ENCODE measurements around the gene PIK3R6. TPM values are rescaled to one million over a fixed set of nuclear protein-coding genes. Genes with fewer than 3 reads are reported as not detected.

The PIK3R6 gene
- total RNA-seq, 6 experiments from 2014 or later: 0.18 to 0.62 (median 0.25) TPM; not detected in 1

DNA sequence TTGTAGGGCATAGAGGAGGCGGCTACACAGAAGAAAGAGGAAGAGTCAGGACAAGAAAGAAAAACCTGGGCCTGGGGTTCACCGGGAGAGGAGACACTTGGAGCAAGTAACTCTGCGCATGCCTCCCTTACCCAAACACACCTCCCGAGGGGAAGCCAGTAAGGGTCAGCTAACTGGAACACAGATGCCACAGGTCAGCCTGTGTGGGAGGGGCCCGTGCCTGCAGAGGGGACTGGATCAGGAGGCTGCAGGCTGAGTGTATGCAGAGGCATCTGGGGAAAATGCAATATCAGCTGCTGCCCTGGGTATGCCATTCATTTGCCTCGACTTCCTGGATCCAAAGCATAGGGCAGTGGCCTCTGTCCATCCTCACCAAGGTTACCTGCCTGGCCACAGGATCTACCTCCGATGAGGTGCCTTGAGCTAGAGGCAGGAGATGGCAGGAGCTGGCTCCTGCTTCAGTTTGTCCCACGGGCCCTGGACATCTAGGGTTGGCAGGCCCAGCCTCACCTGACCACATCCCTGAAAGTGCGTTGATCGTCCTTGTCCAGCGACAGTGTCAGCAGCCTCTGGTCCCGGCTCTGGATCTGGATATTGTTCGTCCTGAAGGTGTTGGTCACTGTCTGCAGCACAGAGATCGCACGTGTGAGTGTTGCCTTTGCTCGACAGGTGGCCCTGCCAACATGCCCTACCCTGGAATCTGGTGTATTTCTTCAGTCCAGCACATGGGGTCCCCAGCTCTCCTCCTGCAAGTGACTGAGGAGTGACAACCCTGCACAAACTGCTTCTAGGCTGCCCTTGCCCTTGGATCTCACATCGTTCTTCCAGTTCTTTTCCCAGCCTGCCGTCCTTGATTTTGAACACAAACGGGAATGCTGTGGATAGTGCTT, 63.7 kb downstream of the PIK3R6 start:
- WGBS (ENCODE audit: insufficient coverage, low coverage, low lambda C conversion rate, missing lambda C conversion rate): 55% methylated on average over 8 of the region's 19 CpGs
- Histone ChIP-seq H3K4me1 (peaks cover 0 to 6% (median 0%) of the 10 kb centered on the region in 4 donors), H3K9me3 (no peaks in the 10 kb centered on the region), H3K4me3 (no peak overlapping the region), H3K27ac (no peak overlapping the region), H3K36me3 (no peaks in the 10 kb centered on the region), H3K27me3 (no peaks in the 10 kb centered on the region)
- ATAC-seq (no peak), DNase-seq (no peak)
- intact Hi-C loops (cut with DNase I): no loop called here
- TF ChIP-seq POLR2A (IDR thresholded peaks at IDR 0.05): no peak
- TF ChIP-seq CTCF (IDR thresholded peaks at IDR 0.05): no peak

DNA sequence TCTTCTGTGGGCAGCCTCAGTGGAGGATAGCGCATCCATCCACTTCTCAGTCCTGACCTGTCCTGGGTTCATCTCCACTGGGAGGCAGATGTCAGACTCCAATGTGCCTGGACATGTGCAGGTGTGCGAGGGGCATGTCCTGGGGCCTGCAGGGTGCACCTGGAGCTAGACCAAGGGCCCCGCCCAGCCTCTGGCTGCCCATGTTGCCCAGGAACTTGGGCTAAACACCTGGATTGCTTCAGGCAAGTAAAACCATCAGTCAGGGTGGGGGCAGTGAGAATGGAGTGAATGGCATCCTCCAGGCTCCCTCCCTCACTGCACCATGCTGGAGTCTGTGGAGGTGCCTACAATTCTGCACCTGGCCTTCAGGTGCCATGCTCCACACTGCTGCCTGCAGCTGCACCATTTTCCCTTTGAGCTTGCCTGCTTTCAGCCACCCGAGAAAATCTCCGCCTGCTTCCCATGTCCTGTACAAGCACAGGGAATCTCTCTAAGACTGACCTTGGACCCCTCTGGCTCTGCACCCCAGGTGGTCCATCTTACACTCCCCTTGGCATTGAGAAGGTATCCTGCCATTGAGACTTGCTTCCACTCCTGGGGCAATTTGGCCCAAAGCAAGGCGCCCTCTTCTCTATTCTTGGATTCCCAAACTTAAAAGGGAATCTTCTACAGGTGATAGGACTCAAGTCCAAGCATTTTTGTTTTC, 66.2 kb downstream of the PIK3R6 start:
- intact Hi-C loops (cut with DNase I): no loop called here

DNA sequence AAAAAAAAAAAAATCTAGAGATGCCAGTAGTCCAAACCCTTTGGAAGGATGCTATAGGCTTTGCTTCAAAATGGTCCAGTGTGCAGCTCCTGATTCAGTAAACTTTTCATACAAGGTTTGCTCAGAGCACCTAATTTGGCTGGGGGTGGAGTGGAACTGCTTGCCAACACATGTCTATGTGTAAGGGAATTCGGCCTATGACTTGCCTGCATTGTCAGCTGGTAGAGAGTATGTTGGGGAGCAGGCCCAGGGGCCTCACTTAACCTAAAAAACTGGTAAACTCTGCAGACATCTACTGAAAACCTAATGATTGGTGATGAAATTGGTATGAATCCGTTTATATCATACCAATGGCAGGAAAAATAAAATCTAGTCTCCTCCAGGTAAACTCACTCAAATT, 66.8 kb downstream of the PIK3R6 start:
- Histone ChIP-seq H3K27me3 (no peaks in the 10 kb centered on the region), H3K36me3 (no peaks in the 10 kb centered on the region), H3K4me1 (peaks cover 0 to 6% (median 0%) of the 10 kb centered on the region in 4 donors), H3K4me3 (no peak overlapping the region), H3K9me3 (no peaks in the 10 kb centered on the region), H3K27ac (no peak overlapping the region)
- DNase-seq (no peak), ATAC-seq (no peak)
- WGBS (ENCODE audit: insufficient coverage, low coverage, low lambda C conversion rate, missing lambda C conversion rate): 71% methylated on average over 1 of the region's 2 CpGs
- TF ChIP-seq POLR2A (IDR thresholded peaks at IDR 0.05) (no peak), CTCF (IDR thresholded peaks at IDR 0.05) (no peak)
- intact Hi-C loops (cut with DNase I): no loop called here

More for the DNA sequence above, 66.2 kb downstream of the PIK3R6 start:
- H3K27ac ChIP-seq: no peak overlapping the region
- H3K9me3 ChIP-seq: no peaks in the 10 kb centered on the region
- WGBS (ENCODE audit: insufficient coverage, low coverage, low lambda C conversion rate, missing lambda C conversion rate): 87% methylated on average over 3 of the region's 6 CpGs
- no peak overlapping the region for H3K4me3 ChIP-seq
- ATAC-seq: peak in 1 of 4 donors; percentile 17
- TF ChIP-seq CTCF (IDR thresholded peaks at IDR 0.05) (no peak), POLR2A (IDR thresholded peaks at IDR 0.05) (no peak)
- H3K4me1 ChIP-seq: peaks cover 0 to 6% (median 0%) of the 10 kb centered on the region in 4 donors
- DNase-seq: no peak
- H3K36me3 ChIP-seq: no peaks in the 10 kb centered on the region
- no peaks in the 10 kb centered on the region for H3K27me3 ChIP-seq

GRCh38 chr17:8799570-8800212, 67.8 kb downstream of the PIK3R6 start:
- no peak for DNase-seq

More at GRCh38 chr17:8799570-8800212, 67.8 kb downstream of the PIK3R6 start:
- no peak for TF ChIP-seq CTCF (IDR thresholded peaks at IDR 0.05)
- no peak for TF ChIP-seq POLR2A (IDR thresholded peaks at IDR 0.05)
- peaks cover 0 to 6% (median 0%) of the 10 kb centered on the region in 4 donors for H3K4me1 ChIP-seq
- H3K9me3 ChIP-seq: no peaks in the 10 kb centered on the region
- intact Hi-C loops (cut with DNase I): no loop called here
- no peaks in the 10 kb centered on the region for H3K36me3 ChIP-seq
- no peaks in the 10 kb centered on the region for H3K27me3 ChIP-seq
- H3K4me3 ChIP-seq: no peak overlapping the region
- H3K27ac ChIP-seq: no peak overlapping the region
- WGBS (ENCODE audit: insufficient coverage, low coverage, low lambda C conversion rate, missing lambda C conversion rate): 52% methylated on average over 11 of the region's 15 CpGs
- peak in 1 of 4 donors; percentile 13 for ATAC-seq
